ENCODE data around the gene FKBP1A.

- no peak for TF ChIP-seq EP300 (IDR thresholded peaks at IDR 0.05; ENCODE audit: borderline replicate concordance in 1 of 2, low read depth in 1 of 2, low read length in 1 of 2)
- no peak for TF ChIP-seq REST (IDR thresholded peaks at IDR 0.05; ENCODE audit: low read depth, low read length)
- no peak for TF ChIP-seq CTCF (IDR thresholded peaks at IDR 0.05)
- no peak for TF ChIP-seq EZH2phosphoT487 (IDR thresholded peaks at IDR 0.05; ENCODE audit: borderline replicate concordance, low read depth)
- TF ChIP-seq RAD21 (IDR thresholded peaks at IDR 0.05; ENCODE audit: low read length) = no peak
- TF ChIP-seq JUND (IDR thresholded peaks at IDR 0.05) = no peak
- no peak for TF ChIP-seq MEF2A (IDR thresholded peaks at IDR 0.05; ENCODE audit: borderline replicate concordance, low read depth)
- no peak for TF ChIP-seq POLR2AphosphoS5 (IDR thresholded peaks at IDR 0.05; ENCODE audit: low read depth, low read length)
- TF ChIP-seq RCOR1 (IDR thresholded peaks at IDR 0.05; ENCODE audit: low read length) = no peak
- TF ChIP-seq, protein P1, sequence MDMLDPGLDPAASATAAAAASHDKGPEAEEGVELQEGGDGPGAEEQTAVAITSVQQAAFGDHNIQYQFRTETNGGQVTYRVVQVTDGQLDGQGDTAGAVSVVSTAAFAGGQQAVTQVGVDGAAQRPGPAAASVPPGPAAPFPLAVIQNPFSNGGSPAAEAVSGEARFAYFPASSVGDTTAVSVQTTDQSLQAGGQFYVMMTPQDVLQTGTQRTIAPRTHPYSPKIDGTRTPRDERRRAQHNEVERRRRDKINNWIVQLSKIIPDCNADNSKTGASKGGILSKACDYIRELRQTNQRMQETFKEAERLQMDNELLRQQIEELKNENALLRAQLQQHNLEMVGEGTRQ (IDR thresholded peaks at IDR 0.05; ENCODE audit: borderline replicate concordance, low read depth, low read length) = no peak
Observed at GRCh38 chr20:1362484-1362883, 30.4 kb downstream of the FKBP1A start.

All from SK-N-SH (cell line).